Natural killer cell treated with Interleukin-12 subunit alpha and Interleukin-12 subunit beta and Interleukin-15 and Interleukin-18, amount 100 ng/mL, for 72 hours (primary cell): ENCODE measurements around the gene PPIH. TPM values are rescaled to one million over a fixed set of nuclear protein-coding genes. Genes with fewer than 3 reads are reported as not detected.
"Not testable (repeated sequence)": the region's sequence is repeated elsewhere in the genome, so short reads cannot be mapped to it uniquely, and the experiment has no call there.

Source experiments
- ATAC-seq, 2 donors: fragments of 150-1000 bp; cut with Tn5 transposase in 1 of 2; sonication (Bioruptor Pico), chemical (Tn5 transposase) in 1 of 2; 2 replicates each; pipeline ENCODE4 v1.10.0; 2021
- DNase-seq: peaks from one replicate; pipeline ENCODE4 v3.0.0; 2022; ENCODE audit warnings: low spot score
- H3K27ac Mint-ChIP-seq, 2 donors: 1 replicate in 1 of 2; 2 replicates in 1 of 2; pipeline ENCODE4 v1.8.0; 2022; ENCODE audit warnings: mixed read lengths in 2 of 2, mild to moderate bottlenecking in 1 of 2, moderate library complexity in 1 of 2
- H3K27me3 Mint-ChIP-seq, 2 donors: 1 replicate in 1 of 2; 2 replicates in 1 of 2; pipeline ENCODE4 v1.8.0; 2022; ENCODE audit warnings: mixed read lengths in 2 of 2
- H3K36me3 Mint-ChIP-seq: one replicate; pipeline ENCODE4 v1.8.0; 2022; ENCODE audit warnings: mixed read lengths
- H3K4me1 Mint-ChIP-seq, 2 donors: 1 replicate in 1 of 2; 2 replicates in 1 of 2; pipeline ENCODE4 v1.8.0; 2022; ENCODE audit warnings: low read depth in 2 of 2, mixed read lengths in 2 of 2, mild to moderate bottlenecking in 1 of 2
- H3K4me3 Mint-ChIP-seq: one replicate; pipeline ENCODE4 v1.8.0; 2022; ENCODE audit warnings: mixed read lengths
- H3K9me3 Mint-ChIP-seq: 2 replicates; pipeline ENCODE4 v1.8.0; 2022; ENCODE audit warnings: mixed read lengths
- total RNA-seq, 2 donors: library from RNA; stranded (reverse); gene quantifications; one replicate each; pipeline ENCODE4 v1.2.3, GENCODE V29; 2022

The PPIH gene
- total RNA-seq, 2 donors from 2014 or later = 65.4 to 102 TPM

DNA sequence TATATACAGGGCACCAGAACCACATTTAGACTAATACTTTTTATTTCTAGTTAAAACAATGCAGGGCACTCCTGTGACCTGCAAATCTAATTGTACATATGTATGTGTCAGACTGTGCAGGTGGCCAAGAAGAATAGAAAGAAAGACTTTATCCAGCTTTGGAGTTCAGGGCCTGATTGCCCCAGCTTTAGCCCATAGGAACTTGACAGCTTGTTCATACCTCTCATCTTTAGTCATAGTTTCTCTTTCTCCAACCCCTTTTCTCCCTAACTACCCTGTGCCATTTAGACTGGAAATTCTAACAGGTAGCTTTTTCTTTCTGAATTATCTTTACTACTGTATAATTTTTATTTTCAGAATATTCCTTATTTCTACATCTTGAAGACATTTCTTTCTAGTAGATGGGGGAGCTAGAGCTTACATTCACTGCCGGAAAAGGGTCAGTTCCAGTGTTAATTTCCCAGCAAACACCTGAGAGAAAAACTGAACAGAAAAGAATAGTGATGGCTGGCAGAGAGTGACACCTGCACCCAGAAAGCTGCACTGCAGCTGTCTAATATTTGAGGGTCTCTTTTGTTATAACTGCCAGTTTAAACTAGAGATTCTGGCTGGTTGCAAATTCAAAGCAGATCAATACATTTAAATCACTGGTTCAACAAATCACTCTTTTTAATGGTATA lies 32.4 kb downstream of the PPIH start:
- H3K27ac Mint-ChIP-seq = no peak overlapping the region

DNA sequence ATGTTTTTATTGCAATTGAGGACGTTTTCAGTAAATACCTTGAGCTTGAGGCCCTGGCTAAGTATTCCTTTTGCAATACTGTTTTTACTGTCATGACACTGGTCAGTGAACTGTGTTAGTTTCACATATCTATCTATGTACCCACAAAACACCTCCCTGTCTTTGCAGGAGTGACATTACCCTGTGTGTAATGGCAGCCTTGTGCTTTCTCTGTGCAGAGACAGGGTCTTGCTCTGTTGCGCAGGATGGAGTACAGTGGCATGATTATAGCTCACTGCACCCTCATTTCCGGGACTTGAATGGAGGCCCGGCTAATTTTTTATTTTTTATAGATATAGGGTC lies 32.9 kb downstream of the PPIH start:
- Mint-ChIP-seq H3K27ac (no peak overlapping the region), H3K27me3 (no peaks in the 10 kb centered on the region), H3K4me1 (peaks cover 54 to 56% of the 10 kb centered on the region in 2 donors), H3K4me3 (no peak overlapping the region), H3K9me3 (no peaks in the 10 kb centered on the region), H3K36me3 (peaks cover 14% of the 10 kb centered on the region)
- ATAC-seq = peak in 1 of 2 donors; percentile 63
- DNase-seq = no peak

More for the DNA sequence above, 32.4 kb downstream of the PPIH start:
- no peaks in the 10 kb centered on the region for H3K9me3 Mint-ChIP-seq
- DNase-seq = no peak
- H3K4me1 Mint-ChIP-seq = peaks cover 50 to 54% of the 10 kb centered on the region in 2 donors
- no peaks in the 10 kb centered on the region for H3K27me3 Mint-ChIP-seq
- peak in 1 of 2 donors; percentile 63 for ATAC-seq
- no peak overlapping the region for H3K4me3 Mint-ChIP-seq
- H3K36me3 Mint-ChIP-seq = peaks cover 9% of the 10 kb centered on the region

DNA sequence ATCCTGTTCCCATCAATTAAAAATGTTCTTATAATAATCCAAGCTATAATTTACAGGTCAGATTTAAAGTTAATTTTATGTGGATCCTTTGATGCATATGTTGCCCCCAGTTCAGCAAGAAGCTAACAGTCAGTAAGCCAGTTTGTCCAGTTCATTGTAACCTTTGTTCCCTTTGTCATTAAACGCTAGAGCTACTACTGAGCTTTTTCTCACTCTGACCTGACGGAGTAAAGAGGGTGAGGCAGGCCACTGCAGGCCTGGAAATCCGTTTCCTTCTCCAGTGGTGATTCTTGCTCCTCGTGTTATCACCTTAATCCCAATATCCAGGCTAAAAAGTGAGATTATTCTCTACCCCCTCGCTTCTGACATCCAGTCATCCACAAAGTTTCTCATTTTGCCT lies 34.2 kb downstream of the PPIH start:
- Mint-ChIP-seq H3K36me3 (peaks cover 26% of the 10 kb centered on the region), H3K4me3 (no peak overlapping the region), H3K9me3 (no peaks in the 10 kb centered on the region), H3K27ac (peak overlapping the region in 1 of 2 donors; percentile 23), H3K27me3 (no peaks in the 10 kb centered on the region), H3K4me1 (peaks cover 54 to 57% of the 10 kb centered on the region in 2 donors)
- DNase-seq (no peak), ATAC-seq (no peak)

DNA sequence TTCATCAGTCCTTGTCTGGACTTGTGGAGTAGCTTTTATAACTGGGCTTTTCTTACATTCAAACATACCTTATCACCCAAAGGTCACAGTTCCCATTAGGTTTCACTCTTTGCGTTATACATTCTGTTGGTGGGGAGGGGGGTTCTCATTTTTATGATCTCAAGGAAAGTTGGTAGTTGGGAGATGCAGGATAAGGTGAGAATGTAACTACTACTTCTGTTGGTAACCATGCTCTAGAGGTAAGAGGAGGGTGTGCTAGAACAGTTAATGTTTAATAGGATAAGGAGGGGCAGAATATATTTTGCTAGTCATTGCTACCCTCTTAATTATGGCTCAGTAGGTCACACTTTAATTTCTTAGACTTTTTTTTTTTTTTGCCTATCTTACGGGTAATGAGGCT lies 34.7 kb downstream of the PPIH start:
- Mint-ChIP-seq H3K4me1 (peaks cover 49 to 52% of the 10 kb centered on the region in 2 donors), H3K27ac (no peak overlapping the region), H3K9me3 (no peaks in the 10 kb centered on the region), H3K4me3 (no peak overlapping the region), H3K27me3 (no peaks in the 10 kb centered on the region), H3K36me3 (peaks cover 28% of the 10 kb centered on the region)
- ATAC-seq (no peak), DNase-seq (no peak)

DNA sequence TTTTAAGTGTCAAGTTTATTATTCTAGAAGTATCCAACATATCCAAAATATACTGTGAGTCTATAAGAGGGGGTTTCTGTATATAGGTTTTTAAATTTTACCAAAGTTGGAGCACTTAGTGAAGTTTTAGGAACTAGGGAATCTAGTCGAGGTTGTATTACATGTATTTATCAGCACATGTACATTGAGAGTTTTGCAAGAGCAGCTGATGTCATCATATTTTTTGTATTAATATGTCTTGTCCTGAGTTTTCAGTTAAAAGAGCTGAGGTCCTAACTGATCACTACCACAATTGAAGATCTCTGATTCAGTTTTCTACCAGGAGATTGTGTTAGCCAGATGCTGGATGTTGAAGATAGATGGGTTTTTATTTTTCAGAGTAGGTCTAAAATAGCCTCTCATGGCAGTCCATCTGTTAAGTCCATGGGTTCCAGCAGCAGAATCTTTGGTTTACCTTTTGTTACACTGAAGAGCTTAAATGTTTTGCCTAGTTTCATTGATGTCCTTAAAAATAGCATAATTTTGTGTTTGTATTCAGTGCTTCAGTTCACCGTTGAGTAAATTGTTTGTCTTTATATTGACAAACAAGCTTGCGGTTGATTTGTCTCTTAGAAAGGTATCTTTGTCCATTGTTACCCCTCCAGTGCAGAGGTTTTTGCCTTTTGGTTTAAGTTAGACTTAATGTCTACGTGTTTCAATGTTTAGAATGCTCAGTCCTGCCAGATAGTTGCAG lies 40.0 kb downstream of the PPIH start:
- H3K4me3 Mint-ChIP-seq = no peak overlapping the region
- H3K27ac Mint-ChIP-seq = peak overlapping the region; percentile 4 to 36
- H3K4me1 Mint-ChIP-seq = peaks cover 24 to 29% of the 10 kb centered on the region in 2 donors
- DNase-seq = no peak
- H3K9me3 Mint-ChIP-seq = no peaks in the 10 kb centered on the region
- no peaks in the 10 kb centered on the region for H3K27me3 Mint-ChIP-seq
- peaks cover 51% of the 10 kb centered on the region for H3K36me3 Mint-ChIP-seq
- no peak for ATAC-seq

DNA sequence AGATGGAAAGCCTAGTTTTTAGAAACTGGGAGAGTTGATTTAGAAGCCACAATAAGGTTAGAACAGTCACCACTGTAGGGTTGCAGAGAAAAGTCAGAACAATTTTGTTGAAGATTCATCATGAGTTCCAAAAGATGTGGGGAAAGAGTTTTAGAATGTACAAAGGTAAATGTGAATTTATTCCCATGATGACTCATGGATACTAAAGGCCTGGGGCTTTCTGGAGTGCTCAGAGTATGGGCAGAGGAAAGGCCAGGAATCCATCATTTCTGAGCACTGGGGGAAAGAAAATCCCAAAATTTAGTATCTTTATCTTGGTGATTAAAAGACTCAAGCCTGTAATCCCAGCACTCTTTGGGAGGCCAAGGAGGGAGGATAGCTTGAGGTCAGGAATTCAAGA lies 41.8 kb downstream of the PPIH start:
- H3K36me3 Mint-ChIP-seq = peaks cover 58% of the 10 kb centered on the region

DNA sequence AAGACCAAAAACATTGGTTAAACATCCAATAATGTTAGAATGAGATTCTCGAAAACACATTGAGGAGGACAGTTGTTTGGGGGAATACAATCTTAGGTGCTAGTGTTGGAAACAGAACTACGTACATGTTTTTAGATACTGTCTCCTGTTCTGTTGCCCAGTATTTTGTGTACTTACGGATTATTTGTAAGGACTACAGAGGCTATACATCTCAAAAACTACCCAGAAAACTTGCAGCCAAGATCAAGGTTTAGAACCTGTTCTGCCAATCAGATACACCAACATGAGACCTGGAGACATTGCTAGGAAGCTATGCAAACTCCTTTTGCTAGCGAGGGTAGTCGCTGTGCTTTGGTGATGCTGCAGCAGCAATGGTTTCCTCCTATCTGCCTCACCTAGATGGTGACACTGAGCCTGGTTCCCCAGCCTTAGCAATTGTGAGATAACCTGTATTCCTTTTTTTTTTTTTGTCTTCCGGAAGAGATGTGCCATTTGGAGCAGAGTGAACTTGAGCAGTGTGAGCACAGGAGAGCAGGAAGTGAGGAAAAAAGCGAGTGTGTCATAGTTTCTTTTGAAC lies 45.8 kb downstream of the PPIH start:
- Mint-ChIP-seq H3K27ac (peak overlapping the region in 1 of 2 donors; percentile 71), H3K4me3 (no peak overlapping the region), H3K4me1 (peaks cover 4 to 15% of the 10 kb centered on the region in 2 donors), H3K9me3 (no peaks in the 10 kb centered on the region), H3K36me3 (peaks cover 35% of the 10 kb centered on the region), H3K27me3 (no peaks in the 10 kb centered on the region)
- DNase-seq = no peak
- ATAC-seq = no peak

More for the DNA sequence above, 41.8 kb downstream of the PPIH start:
- DNase-seq = no peak
- Mint-ChIP-seq H3K4me3 (no peak overlapping the region), H3K27ac (peak overlapping the region in 1 of 2 donors; percentile 26), H3K4me1 (peaks cover 16 to 30% of the 10 kb centered on the region in 2 donors), H3K9me3 (no peaks in the 10 kb centered on the region), H3K27me3 (no peaks in the 10 kb centered on the region)
- no peak for ATAC-seq

DNA sequence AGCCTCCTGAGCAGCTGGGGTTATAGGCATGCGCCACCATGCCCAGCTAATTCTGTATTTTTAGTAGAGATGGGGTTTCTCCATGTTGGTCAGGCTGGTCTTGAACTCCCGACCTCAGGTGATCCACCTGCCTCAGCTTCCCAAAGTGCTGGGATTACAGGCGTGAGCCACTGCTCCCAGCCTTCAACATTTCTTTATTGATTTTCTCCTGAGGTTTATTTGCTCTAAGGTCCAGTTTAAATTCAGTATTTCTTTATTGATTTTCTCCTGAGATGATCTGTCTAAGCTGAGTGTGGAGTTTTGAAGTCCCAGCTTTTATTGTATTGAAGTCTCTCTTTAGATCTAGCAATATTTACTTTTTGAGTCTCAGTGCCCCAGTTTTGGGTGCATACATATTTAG lies 54.6 kb downstream of the PPIH start:
- Mint-ChIP-seq H3K4me1 (peaks cover 5 to 17% of the 10 kb centered on the region in 2 donors), H3K36me3 (peaks cover 58% of the 10 kb centered on the region)
- not testable (repeated sequence) for DNase-seq, H3K27me3 Mint-ChIP-seq, ATAC-seq, H3K4me3 Mint-ChIP-seq, H3K27ac Mint-ChIP-seq, H3K9me3 Mint-ChIP-seq

DNA sequence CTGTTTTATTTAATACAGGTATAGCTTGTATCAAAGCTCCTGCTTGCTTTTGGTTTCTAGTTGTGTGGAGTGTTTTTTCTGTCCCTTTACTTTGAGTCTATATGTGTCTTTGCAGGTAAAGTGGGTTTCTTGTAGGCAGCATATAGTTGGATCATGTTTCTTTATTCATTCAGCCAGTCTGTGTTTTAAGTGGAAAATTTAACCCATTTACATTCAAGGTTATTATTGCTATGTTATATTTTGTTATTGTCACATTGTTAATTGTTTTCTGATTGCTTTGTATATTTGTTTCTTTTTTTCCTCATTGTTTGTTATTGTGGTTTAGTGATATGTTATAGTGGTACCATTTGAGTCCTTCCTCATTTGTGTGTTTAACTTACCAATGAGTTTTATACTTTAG lies 55.1 kb downstream of the PPIH start:
- Mint-ChIP-seq H3K4me1 (peaks cover 5 to 17% of the 10 kb centered on the region in 2 donors), H3K27me3 (no peaks in the 10 kb centered on the region), H3K36me3 (peaks cover 54% of the 10 kb centered on the region), H3K9me3 (peaks cover 8% of the 10 kb centered on the region), H3K4me3 (no peak overlapping the region), H3K27ac (no peak overlapping the region)
- ATAC-seq = no peak
- no peak for DNase-seq

DNA sequence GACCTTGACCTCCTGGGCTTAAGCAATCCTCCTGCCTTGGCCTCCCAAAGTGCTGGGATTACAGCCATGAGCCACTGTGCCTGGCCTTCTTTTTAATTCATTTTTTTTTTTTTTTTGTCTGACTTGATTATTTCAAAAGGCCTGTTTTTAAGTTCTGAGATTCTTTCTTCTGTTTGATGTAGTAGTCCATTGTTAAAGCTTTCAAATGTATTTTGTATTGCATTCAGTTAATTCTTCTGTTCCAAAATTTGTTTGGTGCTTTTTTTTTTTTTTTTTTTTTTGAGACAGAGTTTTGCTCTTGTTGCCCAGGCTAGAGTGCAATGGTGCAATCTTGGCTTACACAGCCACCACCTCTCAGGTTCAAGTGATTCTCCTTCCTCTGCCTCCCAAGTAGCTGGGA lies 56.2 kb downstream of the PPIH start:
- DNase-seq, ATAC-seq, H3K4me3 Mint-ChIP-seq: not testable (repeated sequence)

DNA sequence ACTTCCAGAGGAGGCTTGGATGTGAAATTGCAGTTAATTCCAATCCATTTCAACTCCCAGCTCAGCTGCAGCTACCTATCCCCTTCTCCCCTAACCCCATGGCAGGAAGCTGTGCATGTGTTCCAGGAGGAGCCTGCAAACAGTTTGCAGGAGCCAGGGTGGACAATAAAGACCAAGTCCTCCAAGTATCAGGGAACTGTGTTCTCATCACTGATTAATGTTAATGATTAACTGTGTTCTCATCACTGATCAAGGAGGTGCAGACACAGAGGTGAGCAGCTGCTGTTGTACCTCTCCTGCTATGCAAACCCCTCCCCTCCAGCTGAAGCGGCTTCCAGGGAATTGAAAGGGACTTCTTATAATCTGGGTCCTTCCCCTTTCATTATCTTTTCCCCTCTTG lies 62.6 kb downstream of the PPIH start:
- ATAC-seq (no peak), DNase-seq (no peak)
- Mint-ChIP-seq H3K27me3 (no peaks in the 10 kb centered on the region), H3K27ac (no peak overlapping the region), H3K9me3 (no peaks in the 10 kb centered on the region), H3K4me1 (peaks cover 5% of the 10 kb centered on the region in 2 donors), H3K36me3 (peaks cover 12% of the 10 kb centered on the region), H3K4me3 (no peak overlapping the region)

More for the DNA sequence above, 56.2 kb downstream of the PPIH start:
- not testable (repeated sequence) for H3K9me3 Mint-ChIP-seq, H3K27ac Mint-ChIP-seq, H3K27me3 Mint-ChIP-seq
- H3K4me1 Mint-ChIP-seq = peaks cover 5 to 16% of the 10 kb centered on the region in 2 donors
- peaks cover 52% of the 10 kb centered on the region for H3K36me3 Mint-ChIP-seq

DNA sequence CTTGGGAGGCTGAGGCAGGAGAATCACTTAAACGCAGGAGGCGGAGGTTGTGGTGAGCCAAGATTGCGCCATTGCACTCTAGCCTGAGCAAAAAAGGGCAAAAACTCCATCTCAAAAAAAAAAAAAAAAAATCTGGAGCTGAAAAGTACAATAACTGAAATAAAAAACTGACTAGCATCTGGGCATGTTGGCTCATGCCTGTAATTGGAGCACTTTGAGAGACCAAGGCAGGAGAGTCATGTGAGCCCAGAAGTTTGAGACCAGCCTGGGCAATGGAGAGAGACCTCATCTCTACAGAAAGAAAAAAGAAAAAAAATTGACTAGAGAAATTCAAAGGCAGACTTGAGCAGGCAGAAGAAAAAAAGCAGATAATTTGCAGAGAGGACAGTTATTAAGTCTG lies 63.7 kb downstream of the PPIH start:
- no peak for ATAC-seq

DNA sequence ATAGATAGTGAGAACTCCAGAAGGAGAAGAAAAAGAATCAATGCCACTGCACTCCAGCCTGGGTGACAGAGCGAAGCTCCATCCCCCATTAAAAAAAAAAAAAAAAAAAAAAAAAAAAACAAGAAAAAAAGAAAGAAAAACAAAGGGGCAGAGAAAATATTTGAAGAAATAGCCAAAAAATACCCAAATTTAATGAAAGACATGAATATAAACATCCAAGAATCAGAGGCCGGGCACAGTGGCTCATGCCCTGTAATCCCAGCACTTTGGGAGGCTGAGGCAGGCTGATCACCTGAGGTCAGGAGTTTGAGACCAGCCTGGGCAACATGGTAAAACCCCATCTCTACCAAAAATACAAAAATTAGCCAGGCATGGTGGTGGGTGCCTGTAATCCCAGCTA lies 64.2 kb downstream of the PPIH start:
- not testable (repeated sequence) for H3K27ac Mint-ChIP-seq, H3K4me3 Mint-ChIP-seq, H3K27me3 Mint-ChIP-seq, ATAC-seq, DNase-seq, H3K4me1 Mint-ChIP-seq, H3K36me3 Mint-ChIP-seq, H3K9me3 Mint-ChIP-seq

More for the DNA sequence above, 63.7 kb downstream of the PPIH start:
- no peak for DNase-seq
- Mint-ChIP-seq H3K27ac (no peak overlapping the region), H3K4me1 (no peaks in the 10 kb centered on the region), H3K27me3 (no peaks in the 10 kb centered on the region), H3K9me3 (no peaks in the 10 kb centered on the region), H3K4me3 (no peak overlapping the region), H3K36me3 (peaks cover 5% of the 10 kb centered on the region)

DNA sequence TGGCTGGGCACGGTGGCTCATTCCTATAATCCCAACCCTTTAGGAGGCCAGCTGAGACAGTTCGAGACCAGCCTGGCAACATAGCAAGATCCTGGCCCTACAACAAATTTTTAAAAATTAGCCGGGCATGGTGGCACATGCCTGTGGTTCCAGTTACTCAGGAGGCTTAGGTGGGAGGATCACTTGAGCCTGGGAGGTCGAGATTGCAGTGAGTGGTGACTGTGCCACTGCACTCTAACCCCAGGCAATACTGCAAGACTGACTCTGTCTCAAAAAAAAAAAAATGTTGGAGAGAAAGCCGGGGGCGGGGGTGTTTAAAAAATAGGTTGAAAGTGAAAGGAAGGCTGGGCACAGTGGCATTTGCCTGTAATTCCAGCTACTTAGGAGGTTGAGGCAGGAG lies 65.3 kb downstream of the PPIH start:
- Mint-ChIP-seq H3K4me1 (no peaks in the 10 kb centered on the region), H3K9me3 (no peaks in the 10 kb centered on the region)
- ATAC-seq = no peak

More for the DNA sequence above, 65.3 kb downstream of the PPIH start:
- Mint-ChIP-seq H3K36me3 (no peaks in the 10 kb centered on the region), H3K27ac (no peak overlapping the region), H3K27me3 (no peaks in the 10 kb centered on the region), H3K4me3 (no peak overlapping the region)
- DNase-seq = no peak
